GM12878 (cell line): Measurements from ENCODE around the gene SCLT1.

ENCODE experiments used
- FOS ChIP-seq: IDR thresholded peaks from 3 replicates; pipeline ENCODE4 v1.6.1; 2011; ENCODE audit warnings: borderline replicate concordance; ENCODE audit not compliant: insufficient read length; ENCODE audit errors: extremely low read depth
- POLR2A ChIP-seq: IDR thresholded peaks from 2 replicates; pipeline ENCODE4 v1.6.1; 2011; ENCODE audit warnings: low read depth, mild to moderate bottlenecking, low read length
- RAD21 ChIP-seq: IDR thresholded peaks from 2 replicates; pipeline ENCODE4 v1.6.1; 2011; ENCODE audit warnings: mild to moderate bottlenecking, low read depth, low read length, moderate library complexity; ENCODE audit not compliant: insufficient read depth
- SIN3A ChIP-seq: IDR thresholded peaks from 2 replicates; pipeline ENCODE4 v1.6.1; 2012; ENCODE audit warnings: low read depth, low read length, improper control_type of control experiment
- TCF7 ChIP-seq: IDR thresholded peaks from 2 replicates; pipeline ENCODE4 v1.6.1; 2014; ENCODE audit warnings: antibody characterized with exemption, borderline replicate concordance

DNA sequence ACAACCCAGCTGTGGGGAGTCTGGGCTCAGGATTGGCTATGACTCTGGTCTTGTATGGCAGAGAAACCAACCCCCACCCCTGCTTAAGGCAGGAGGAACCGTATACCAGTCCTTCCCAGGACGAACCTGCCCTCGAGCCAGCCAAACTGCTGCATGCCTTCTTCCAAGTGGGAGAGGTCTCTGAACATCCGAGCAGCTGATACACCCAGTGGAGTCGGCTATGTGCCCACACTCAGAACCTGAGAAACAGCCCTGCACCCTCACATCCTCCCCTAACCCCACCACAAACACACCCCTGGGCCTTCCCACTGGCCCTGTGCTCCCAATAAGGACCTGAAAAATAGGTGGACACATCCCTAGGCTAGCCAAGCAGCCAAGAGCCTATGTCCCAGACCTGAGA is 24.4 kb upstream of the SCLT1 start:
- TF ChIP-seq RAD21 (no peak), SIN3A (no peak), TCF7 (no peak), POLR2A (no peak), FOS (no peak)
